Lower lobe of right lung (tissue), 2 donors: Measurements from ENCODE around the gene GLI3. TPM values are rescaled to one million over a fixed set of nuclear protein-coding genes. Genes with fewer than 3 reads are reported as not detected.

Experiments
- ATAC-seq, 2 donors: fragments of 200-7000 bp; cut with Tn5 transposase; one replicate each; pipeline ENCODE4 v1.9.1; 2020 to 2022; ENCODE audit warnings: mild to moderate bottlenecking in 2 of 2, moderate library complexity in 2 of 2
- DNase-seq: peaks from one replicate; pipeline ENCODE4 v3.0.0-alpha.2; 2020
- H3K27ac ChIP-seq: fragments of 200-600 bp; one replicate; pipeline ENCODE4 v1.8.0; 2022
- H3K27me3 ChIP-seq: fragments of 200-600 bp; one replicate; pipeline ENCODE4 v1.8.0; 2022; ENCODE audit warnings: low read depth
- H3K36me3 ChIP-seq: fragments of 200-600 bp; one replicate; pipeline ENCODE4 v1.8.0; 2022; ENCODE audit warnings: mild to moderate bottlenecking
- H3K4me1 ChIP-seq: fragments of 200-600 bp; one replicate; pipeline ENCODE4 v1.8.0; 2022
- H3K4me3 ChIP-seq: fragments of 200-600 bp; one replicate; pipeline ENCODE4 v1.8.0; 2022; ENCODE audit warnings: mild to moderate bottlenecking
- H3K9me3 ChIP-seq: fragments of 200-600 bp; one replicate; pipeline ENCODE4 v1.8.0; 2022
- CTCF ChIP-seq: fragments of 200-600 bp; IDR thresholded peaks from one replicate; pipeline ENCODE4 v1.8.0; 2022; ENCODE audit warnings: antibody characterized with exemption, mild to moderate bottlenecking
- intact Hi-C: fragments of 100-400 bp; cut with DNase I; formaldehyde crosslinking; loops from one replicate; pipeline ENCODE4 v1.11.0; 2022
- total RNA-seq: library from RNA; stranded (reverse); fragmentation: NEBNext Ultra II Directional; extraction: Animal tissue kit (Norgen Biotek cat#: 25700); gene quantifications from one replicate; pipeline ENCODE4 v1.2.1, GENCODE V29; 2021
- donor health status: DM: no; HTN: yes; CAD: no; lungs with severe emphysema.

GLI3 gene
- total RNA-seq, 1 donor from 2014 or later, result 20.7 TPM

- no peak for ATAC-seq
- no peak for DNase-seq
- no peak for TF ChIP-seq CTCF
- intact Hi-C loops, result no loop called here
- Histone ChIP-seq H3K9me3 (no peaks in the 10 kb centered on the region), H3K27me3 (no peaks in the 10 kb centered on the region), H3K27ac (no peak overlapping the region), H3K36me3 (no peaks in the 10 kb centered on the region), H3K4me3 (no peak overlapping the region), H3K4me1 (peaks cover 11% of the 10 kb centered on the region)
Observed at GRCh38 chr7:42077271-42078135, 159.5 kb downstream of the GLI3 start.

- no peak overlapping the region for H3K4me3 ChIP-seq
- H3K9me3 ChIP-seq, result no peaks in the 10 kb centered on the region
- H3K27ac ChIP-seq, result no peak overlapping the region
- H3K36me3 ChIP-seq, result no peaks in the 10 kb centered on the region
- no peaks in the 10 kb centered on the region for H3K27me3 ChIP-seq
- intact Hi-C loops, result no loop called here
- no peak for DNase-seq
- TF ChIP-seq CTCF, result no peak
- H3K4me1 ChIP-seq, result peaks cover 17% of the 10 kb centered on the region
- ATAC-seq, result no peak
Observed at GRCh38 chr7:42076870-42077269, 160.1 kb downstream of the GLI3 start.

- Histone ChIP-seq H3K9me3 (no peaks in the 10 kb centered on the region), H3K4me1 (peaks cover 21% of the 10 kb centered on the region), H3K36me3 (no peaks in the 10 kb centered on the region), H3K27me3 (no peaks in the 10 kb centered on the region), H3K4me3 (no peak overlapping the region), H3K27ac (no peak overlapping the region)
- intact Hi-C loops, result no loop called here
- TF ChIP-seq CTCF, result no peak
- ATAC-seq, result no peak
- DNase-seq, result no peak
Observed at GRCh38 chr7:42075418-42075817, 161.6 kb downstream of the GLI3 start.

GRCh38 chr7:42074076-42074475, 162.9 kb downstream of the GLI3 start:
- no peak for TF ChIP-seq CTCF
- ATAC-seq, result no peak
- Histone ChIP-seq H3K27me3 (no peaks in the 10 kb centered on the region), H3K4me1 (peaks cover 23% of the 10 kb centered on the region), H3K9me3 (no peaks in the 10 kb centered on the region), H3K27ac (no peak overlapping the region), H3K36me3 (no peaks in the 10 kb centered on the region), H3K4me3 (no peak overlapping the region)
- no peak for DNase-seq
- intact Hi-C loops, result no loop called here

GRCh38 chr7:42071372-42072261, 165.4 kb downstream of the GLI3 start:
- peaks cover 23% of the 10 kb centered on the region for H3K4me1 ChIP-seq
- TF ChIP-seq CTCF, result no peak

More at GRCh38 chr7:42071372-42072261, 165.4 kb downstream of the GLI3 start:
- intact Hi-C loops, result no loop called here
- Histone ChIP-seq H3K9me3 (no peaks in the 10 kb centered on the region), H3K36me3 (no peaks in the 10 kb centered on the region), H3K27me3 (no peaks in the 10 kb centered on the region), H3K27ac (no peak overlapping the region), H3K4me3 (no peak overlapping the region)
- DNase-seq (no peak), ATAC-seq (peak; percentile 80 to 86)
